Endothelial cell of umbilical vein (primary cell): Measurements from ENCODE around the gene CERS6. TPM values are rescaled to one million over a fixed set of nuclear protein-coding genes. Genes with fewer than 3 reads are reported as not detected.

ENCODE experiments used
- BruUV-seq: library from RNA; stranded (reverse); fragments of 400-500 nt; replicated peaks from 2 replicates; lab custom pipeline; 2021; lab: Mats Ljungman, UMichigan
- CTCF ChIA-PET: fragments of 300-600, 350-600 bp; sonication (Branson Sonifier 250); formaldehyde crosslinking; loops from one replicate; lab custom pipeline; 2021; ENCODE audit warnings: antibody characterized with exemption, inconsistent platforms; lab: Charles Lee
- POLR2A ChIA-PET: fragments of 300-600, 350-600 bp; sonication (Branson Sonifier 250); formaldehyde crosslinking; loops from one replicate; lab custom pipeline; 2021; ENCODE audit warnings: antibody characterized with exemption, inconsistent platforms; lab: Charles Lee
- DNase-seq: peaks from one replicate; pipeline ENCODE4 v3.0.0-alpha.2; 2011; ENCODE audit warnings: low read depth, low spot score
- FAIRE-seq: peaks from 2 replicates; lab custom pipeline; 2011; peaks lifted over from hg19 to GRCh38; lab: Jason Lieb, UNC
- H2AFZ ChIP-seq: 2 replicates; pipeline ENCODE4 v1.6.0; 2012; ENCODE audit warnings: low read depth, low read length, control low read depth, inconsistent platforms
- H3K27ac ChIP-seq: 2 replicates; pipeline ENCODE4 v1.5.1; 2011; ENCODE audit warnings: low read depth, mild to moderate bottlenecking, control low read depth, low read length, moderate library complexity; ENCODE audit not compliant: insufficient read depth
- H3K27me3 ChIP-seq, 2 experiments: 2 replicates each; pipeline versions ENCODE4 v1.6.0 to v1.6.1; 2011; ENCODE audit warnings: low read length in 2 of 2, mixed read lengths in 1 of 2; ENCODE audit not compliant: control insufficient read depth in 2 of 2, insufficient read depth in 2 of 2
- H3K36me3 ChIP-seq, 2 experiments: 2 replicates in 1 of 2; 3 replicates in 1 of 2; pipeline ENCODE4 v1.5.1; 2011; ENCODE audit warnings: low read length in 2 of 2, mild to moderate bottlenecking in 1 of 2, moderate library complexity in 1 of 2; ENCODE audit not compliant: control insufficient read depth in 2 of 2, insufficient read depth in 2 of 2; ENCODE audit errors: extremely low read depth in 1 of 2
- H3K4me1 ChIP-seq: 3 replicates; pipeline ENCODE4 v1.5.1; 2011; ENCODE audit warnings: mild to moderate bottlenecking, low read length; ENCODE audit not compliant: control insufficient read depth, insufficient read depth; ENCODE audit errors: extremely low read depth
- H3K4me2 ChIP-seq: 2 replicates; pipeline ENCODE4 v1.6.1; 2011; ENCODE audit warnings: low read length, control low read depth, mixed read lengths; ENCODE audit not compliant: insufficient read depth
- H3K4me3 ChIP-seq, 3 experiments: fragments of 200-600 bp in 1 of 3; sonication (generic), shearing (Covaris generic) in 1 of 3; replicated peaks in 1 of 3; 2 replicates each; pipeline ENCODE4 v1.5.1; 2011 to 2016; ENCODE audit warnings: control low read depth in 3 of 3, low read length in 3 of 3, mild to moderate bottlenecking in 2 of 3, inconsistent platforms in 1 of 3, low read depth in 1 of 3, moderate library complexity in 1 of 3; ENCODE audit not compliant: insufficient read depth in 1 of 3
- H3K79me2 ChIP-seq: 2 replicates; pipeline ENCODE4 v1.6.0; 2012; ENCODE audit warnings: low read length, inconsistent platforms; ENCODE audit not compliant: control insufficient read depth, insufficient read depth
- H3K9ac ChIP-seq: replicated peaks from 2 replicates; pipeline ENCODE3; 2011; ENCODE audit warnings: low read length, control low read depth; ENCODE audit not compliant: insufficient read depth; ENCODE audit errors: extremely low read depth
- H3K9me1 ChIP-seq: replicated peaks from 3 replicates; pipeline ENCODE4 v1.6.0; 2011; ENCODE audit warnings: mild to moderate bottlenecking, low read length; ENCODE audit not compliant: control insufficient read depth, insufficient read depth; ENCODE audit errors: extremely low read depth
- H3K9me3 ChIP-seq: replicated peaks from 2 replicates; pipeline ENCODE4 v1.5.1; 2012; ENCODE audit warnings: low read length, inconsistent platforms; ENCODE audit not compliant: control insufficient read depth, insufficient read depth
- H4K20me1 ChIP-seq: replicated peaks from 2 replicates; pipeline ENCODE3; 2011; ENCODE audit warnings: mild to moderate bottlenecking, low read length; ENCODE audit not compliant: control insufficient read depth, insufficient read depth; ENCODE audit errors: extremely low read depth
- CTCF ChIP-seq, 2 donors: IDR thresholded peaks; 1 replicate in 1 of 2; 2 replicates in 1 of 2; pipeline ENCODE4 v1.5.1; 2011; ENCODE audit warnings: low read length in 2 of 2, mild to moderate bottlenecking in 2 of 2, moderate library complexity in 2 of 2, control low read depth in 1 of 2, inconsistent platforms in 1 of 2, low read depth in 1 of 2; ENCODE audit not compliant: insufficient read depth in 1 of 2; ENCODE audit errors: extremely low read depth in 1 of 2
- EZH2 ChIP-seq: IDR thresholded peaks from 2 replicates; pipeline ENCODE4 v1.6.1; 2012; ENCODE audit warnings: borderline replicate concordance, low read depth, mild to moderate bottlenecking, moderate library complexity, low read length, inconsistent platforms; ENCODE audit not compliant: severe bottlenecking
- FOS ChIP-seq: IDR thresholded peaks from 2 replicates; pipeline ENCODE4 v1.6.1; 2011; ENCODE audit warnings: mild to moderate bottlenecking, low read length, moderate library complexity, borderline replicate concordance; ENCODE audit not compliant: insufficient read depth
- GATA2 ChIP-seq: IDR thresholded peaks from 2 replicates; pipeline ENCODE4 v1.7.0; 2011; ENCODE audit warnings: low read depth, mild to moderate bottlenecking, moderate library complexity, mixed read lengths, low read length; ENCODE audit not compliant: insufficient read length, insufficient read depth
- JUN ChIP-seq: IDR thresholded peaks from 2 replicates; pipeline ENCODE4 v1.6.1; 2011; ENCODE audit warnings: borderline replicate concordance, low read depth; ENCODE audit not compliant: insufficient read length, insufficient read depth
- MAX ChIP-seq: IDR thresholded peaks from 2 replicates; pipeline ENCODE4 v1.6.1; 2011; ENCODE audit not compliant: insufficient read depth, insufficient read length
- MYC ChIP-seq: IDR thresholded peaks from one replicate; pipeline ENCODE4 v1.6.1; 2011; ENCODE audit warnings: mild to moderate bottlenecking, low read depth, low read length
- POLR2A ChIP-seq: IDR thresholded peaks from 2 replicates; pipeline ENCODE4 v1.6.1; 2012; ENCODE audit warnings: low read depth, mild to moderate bottlenecking, control low read depth, low read length
- POLR2AphosphoS5 ChIP-seq: IDR thresholded peaks from 2 replicates; pipeline ENCODE4 v1.6.1; 2012; ENCODE audit warnings: low read depth, mild to moderate bottlenecking, control low read depth, low read length, moderate library complexity; ENCODE audit not compliant: insufficient read depth
- dilution Hi-C: fragments of 300-500 bp; cut with MboI; formaldehyde crosslinking; loops from one replicate; pipeline ENCODE4 v1.15.0; 2019; ENCODE audit warnings: low sequenced_read_pairs; ENCODE audit not compliant: extremely low pct_ligation_motif_present
- intact Hi-C: fragments of 100-400 bp; cut with micrococcal nuclease; formaldehyde crosslinking; loops from one replicate; pipeline ENCODE4 v1.10.0; 2022
- polyA plus RNA-seq, 4 experiments: library from polyadenylated mRNA; depleted of rRNA in 3 of 4; stranded (reverse) in 3 of 4; unstranded in 1 of 4; fragments of >200 nt; gene quantifications; 2 replicates each; pipeline versions ENCODE4 v1.2.1 to v1.2.3, GENCODE V29; 2011 to 2012; ENCODE audit warnings: missing spikeins in 1 of 4
- total RNA-seq: library from RNA; stranded (reverse); gene quantifications from 2 replicates; pipeline ENCODE4 v1.2.3, GENCODE V29; 2021

Gene CERS6
- total and polyA plus RNA-seq, 2 donors (not counting 3 experiments of a cell fraction or from before 2014, with no cell fraction given) = 2.7 to 11.7 TPM

GRCh38 chr2:168594778-168595177, 138.7 kb downstream of the CERS6 start:
- CTCF ChIA-PET = no interaction called here
- POLR2A ChIA-PET = no interaction called here
- TF ChIP-seq FOS (no peak), MYC (no peak), POLR2AphosphoS5 (no peak), POLR2A (no peak), JUN (no peak), MAX (no peak), CTCF (IDR thresholded peaks at IDR 0.05; ENCODE audit: extremely low read depth in 1 of 2, insufficient read depth in 1 of 2, low read depth in 1 of 2, low read length in 2 of 2) (no peak), GATA2 (no peak), EZH2 (no peak)
- DNase-seq (no peak), FAIRE-seq (no peak)
- BruUV-seq = no TSS peak
- H3K9me3 ChIP-seq = no peaks in the 10 kb centered on the region
- no peak overlapping the region for H3K9ac ChIP-seq
- no peaks in the 10 kb centered on the region for H3K79me2 ChIP-seq
- no peaks in the 10 kb centered on the region for H3K27me3 ChIP-seq
- no peak overlapping the region for H3K4me3 ChIP-seq
- H3K4me2 ChIP-seq = no peak overlapping the region
- H3K4me1 ChIP-seq = no peaks in the 10 kb centered on the region
- H3K27ac ChIP-seq = no peak overlapping the region
- no peaks in the 10 kb centered on the region for H3K36me3 ChIP-seq
- dilution Hi-C loops (no loop called here), intact Hi-C loops (no loop called here)
- H2AFZ ChIP-seq = no peak overlapping the region
- no peaks in the 10 kb centered on the region for H3K9me1 ChIP-seq
- no peaks in the 10 kb centered on the region for H4K20me1 ChIP-seq
